GM23338 (cell line): ENCODE results near the gene CHD9NB. TPM values are rescaled to one million over a fixed set of nuclear protein-coding genes. Genes with fewer than 3 reads are reported as not detected.

Experiments used
- ATAC-seq: fragments of 200-7000 bp; cut with Tn5 transposase; 3 replicates; pipeline ENCODE4 v1.9.1; 2020
- DNase-seq: peaks from one replicate; pipeline ENCODE4 v3.0.0-alpha.2; 2015; ENCODE audit warnings: low spot score
- H2AFZ ChIP-seq: fragments of 200-600 bp; sonication (generic); 2 replicates; pipeline ENCODE4 v1.8.0; 2016; ENCODE audit warnings: antibody characterized with exemption, mild to moderate bottlenecking, moderate library complexity
- H3F3A ChIP-seq: fragments of 200-600 bp; sonication (generic); replicated peaks from 2 replicates; pipeline ENCODE4 v1.8.0; 2017; ENCODE audit warnings: antibody characterized with exemption, mixed run types, low read depth
- H3K27ac ChIP-seq: fragments of 200-600 bp; sonication (generic); 2 replicates; pipeline ENCODE4 v1.6.1; 2016; ENCODE audit warnings: low read depth
- H3K27me3 ChIP-seq: fragments of 200-600 bp; sonication (generic); 2 replicates; pipeline ENCODE4 v1.8.0; 2016; ENCODE audit warnings: mild to moderate bottlenecking, mixed run types, moderate library complexity; ENCODE audit not compliant: insufficient read depth
- H3K36me3 ChIP-seq: fragments of 200-600 bp; sonication (generic); 2 replicates; pipeline ENCODE4 v1.8.0; 2016; ENCODE audit warnings: mild to moderate bottlenecking; ENCODE audit not compliant: insufficient read depth
- H3K4me1 ChIP-seq: fragments of 200-600 bp; sonication (generic); 2 replicates; pipeline ENCODE4 v1.8.0; 2016; ENCODE audit warnings: mild to moderate bottlenecking, moderate library complexity; ENCODE audit not compliant: insufficient read depth
- H3K4me2 ChIP-seq: fragments of 200-600 bp; sonication (generic); 2 replicates; pipeline ENCODE4 v1.7.1; 2017; ENCODE audit warnings: mixed run types
- H3K4me3 ChIP-seq: fragments of 200-600 bp; sonication (generic); 2 replicates; pipeline ENCODE4 v1.6.1; 2016; ENCODE audit warnings: mixed run types
- H3K79me2 ChIP-seq: fragments of 200-600 bp; sonication (generic); replicated peaks from 2 replicates; pipeline ENCODE4 v1.8.0; 2017; ENCODE audit warnings: mild to moderate bottlenecking; ENCODE audit not compliant: insufficient read depth
- H3K9me2 ChIP-seq: fragments of 200-600 bp; sonication (generic); 2 replicates; pipeline ENCODE4 v1.8.0; 2017; ENCODE audit not compliant: insufficient read depth
- H4K20me1 ChIP-seq: fragments of 200-600 bp; sonication (generic); replicated peaks from 2 replicates; pipeline ENCODE4 v1.8.0; 2017; ENCODE audit warnings: mild to moderate bottlenecking; ENCODE audit not compliant: insufficient read depth
- H3K27ac Mint-ChIP-seq: 2 replicates; pipeline ENCODE4 v1.8.0; 2020; ENCODE audit warnings: inconsistent platforms, mild to moderate bottlenecking, moderate library complexity, mixed read lengths
- H3K27me3 Mint-ChIP-seq: 3 replicates; pipeline ENCODE4 v1.8.0; 2022; ENCODE audit warnings: low read depth, mild to moderate bottlenecking, moderate library complexity, mixed read lengths, inconsistent platforms; ENCODE audit not compliant: insufficient read depth, poor library complexity
- H3K36me3 Mint-ChIP-seq: 3 replicates; pipeline ENCODE4 v1.8.0; 2021; ENCODE audit warnings: low read depth, mild to moderate bottlenecking, inconsistent platforms, moderate library complexity, mixed read lengths
- H3K4me1 Mint-ChIP-seq: 3 replicates; pipeline ENCODE4 v1.8.0; 2020; ENCODE audit warnings: mild to moderate bottlenecking, inconsistent platforms, mixed read lengths
- H3K4me3 Mint-ChIP-seq: 3 replicates; pipeline ENCODE4 v1.8.0; 2021; ENCODE audit warnings: moderate library complexity, mild to moderate bottlenecking, inconsistent platforms, mixed read lengths
- H3K9me3 Mint-ChIP-seq: 3 replicates; pipeline ENCODE4 v1.8.0; 2020; ENCODE audit warnings: moderate library complexity, mild to moderate bottlenecking, inconsistent platforms, mixed read lengths
- EZH2phosphoT487 ChIP-seq: fragments of 200-600 bp; sonication (generic); IDR thresholded peaks from one replicate; pipeline ENCODE4 v1.8.1; 2018; ENCODE audit warnings: antibody characterized with exemption; ENCODE audit not compliant: unreplicated experiment
- NANOG ChIP-seq: IDR thresholded peaks from 2 replicates; pipeline ENCODE4 v1.6.1; 2016; ENCODE audit warnings: antibody characterized with exemption, borderline replicate concordance
- POLR2AphosphoS5 ChIP-seq: IDR thresholded peaks from 2 replicates; pipeline ENCODE4 v1.6.1; 2016; ENCODE audit warnings: antibody characterized with exemption, low read depth
- STAT1 ChIP-seq: IDR thresholded peaks from one replicate; pipeline ENCODE4 v1.6.1; 2016; ENCODE audit warnings: antibody characterized with exemption; ENCODE audit not compliant: unreplicated experiment
- ZNF114 ChIP-seq: fragments of 250-450 bp; sonication (Bioruptor Pico); IDR thresholded peaks from 2 replicates; pipeline ENCODE4 v1.5.0; 2020; ENCODE audit warnings: mild to moderate bottlenecking, moderate library complexity
- ZNF462 ChIP-seq: fragments of 250-450 bp; sonication (Bioruptor Pico); IDR thresholded peaks from 2 replicates; pipeline ENCODE4 v1.5.0; 2020; ENCODE audit warnings: mild to moderate bottlenecking, moderate library complexity
- polyA plus RNA-seq: library from polyadenylated mRNA; unstranded; fragments of >200 nt; fragmentation: Nextera tagmentation; extraction: Ambion mirVana; gene quantifications from 2 replicates; pipeline ENCODE4 v1.2.1, GENCODE V29; 2016
- total RNA-seq: library from RNA; depleted of rRNA; stranded (reverse); fragments of >200 nt; shearing (Covaris generic); gene quantifications from 2 replicates; pipeline ENCODE4 v1.2.3, GENCODE V29; 2014

The CHD9NB gene
- total and polyA plus RNA-seq, 2 experiments from 2014 or later: 1.7 to 4.2 TPM

- TF ChIP-seq POLR2AphosphoS5 (no peak), ZNF114 (CRISPR knock-in tag) (no peak)
These were observed 32.1 kb upstream of the CHD9NB start (continued) for GRCh38 chr16:53084746-53085334.

- Histone ChIP-seq H3K9me2 (0 out of 2 replicates have a peak, but pooled peaks cover 8% of the 10 kb centered on the region), H3K27me3 (no peaks in the 10 kb centered on the region), H3K79me2 (peaks cover 25% of the 10 kb centered on the region), H3K4me1 (peaks cover 60% of the 10 kb centered on the region), H3K4me2 (no peak overlapping the region), H4K20me1 (no peaks in the 10 kb centered on the region), H3K36me3 (no peaks in the 10 kb centered on the region), H3K27ac (no peak overlapping the region), H3F3A (no peaks in the 10 kb centered on the region), H2AFZ (no peak overlapping the region), H3K4me3 (no peak overlapping the region)
- H3K4me3 Mint-ChIP-seq: no peak overlapping the region
- H3K27me3 Mint-ChIP-seq: peaks cover 8% of the 10 kb centered on the region
- TF ChIP-seq NANOG (no peak), ZNF462 (CRISPR knock-in tag) (no peak), EZH2phosphoT487 (no peak), ZNF114 (CRISPR knock-in tag) (no peak), STAT1 (no peak)
- no peaks in the 10 kb centered on the region for H3K9me3 Mint-ChIP-seq
- H3K4me1 Mint-ChIP-seq: peaks cover 60% of the 10 kb centered on the region
- no peak for DNase-seq
- ATAC-seq: no peak
- no peak overlapping the region for H3K27ac Mint-ChIP-seq
- H3K36me3 Mint-ChIP-seq: no peaks in the 10 kb centered on the region; the same call in none of the 3 replicates
These were observed 31.4 kb upstream of the CHD9NB start for GRCh38 chr16:53084141-53084541.
